Medulla oblongata (tissue), 1 donor: Measurements from ENCODE around the gene PYGO1.

Source experiments
- DNase-seq: peaks from one replicate; pipeline ENCODE4 v3.0.0-alpha.2; 2015; ENCODE audit errors: extremely low spot score

Gene PYGO1

DNA sequence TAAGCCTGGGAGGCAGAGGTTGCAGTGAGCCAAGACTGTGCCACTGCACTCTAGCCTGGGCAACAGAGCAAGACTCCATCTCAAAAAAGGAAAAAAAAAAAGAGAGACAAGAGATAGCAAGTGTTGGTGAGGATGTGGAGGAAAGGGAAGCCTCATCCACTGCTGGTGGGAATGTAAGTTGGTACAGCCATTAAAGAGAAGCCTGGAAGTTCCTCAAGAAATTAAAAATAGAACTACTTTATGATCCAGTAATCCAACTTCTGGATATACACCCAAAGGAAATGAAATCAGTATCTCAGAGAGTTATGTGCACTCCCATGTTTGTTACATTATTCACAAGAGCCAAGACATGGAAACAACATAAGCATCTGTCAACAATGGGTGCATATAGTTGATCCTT lies 14.9 kb downstream of the PYGO1 start:
- DNase-seq, result no peak

DNA sequence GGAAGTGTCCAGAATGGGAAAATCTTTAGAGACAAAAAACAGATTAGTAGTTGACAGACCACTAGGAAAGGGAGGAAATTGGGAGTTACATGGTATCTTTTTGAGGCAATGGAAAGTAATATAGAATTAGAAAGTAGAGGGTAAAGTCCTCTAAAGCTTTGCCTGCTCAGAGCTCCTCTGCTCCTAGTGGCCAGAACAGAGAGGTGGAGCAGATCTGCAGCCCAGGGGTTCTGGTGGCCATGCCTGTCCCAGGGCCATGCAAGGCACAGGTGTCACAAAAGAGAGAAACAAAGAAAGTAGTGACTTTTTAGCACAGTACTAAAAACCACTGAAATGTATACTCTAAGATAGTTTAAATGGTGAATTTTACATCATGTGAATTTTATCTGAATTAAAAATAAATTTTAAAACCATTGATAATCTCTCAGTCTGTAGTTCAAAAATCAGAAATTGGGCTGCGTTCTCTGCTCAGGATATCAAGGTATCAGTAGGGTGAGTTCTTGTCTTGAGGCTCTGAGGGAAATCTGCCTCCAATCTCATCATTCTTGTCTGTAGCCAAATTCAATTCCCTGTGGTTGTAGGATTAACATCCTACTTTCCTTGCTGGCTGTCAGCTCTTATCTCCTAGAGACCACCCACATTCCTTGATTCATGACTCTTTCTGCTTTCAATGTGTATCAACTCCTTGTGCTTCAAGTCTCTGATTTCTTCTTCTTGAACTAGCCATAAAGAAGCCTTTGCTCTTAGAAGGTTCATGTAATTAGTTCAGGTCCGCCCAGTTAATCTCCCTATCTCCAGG lies 23.6 kb downstream of the PYGO1 start:
- DNase-seq, result no peak

DNA sequence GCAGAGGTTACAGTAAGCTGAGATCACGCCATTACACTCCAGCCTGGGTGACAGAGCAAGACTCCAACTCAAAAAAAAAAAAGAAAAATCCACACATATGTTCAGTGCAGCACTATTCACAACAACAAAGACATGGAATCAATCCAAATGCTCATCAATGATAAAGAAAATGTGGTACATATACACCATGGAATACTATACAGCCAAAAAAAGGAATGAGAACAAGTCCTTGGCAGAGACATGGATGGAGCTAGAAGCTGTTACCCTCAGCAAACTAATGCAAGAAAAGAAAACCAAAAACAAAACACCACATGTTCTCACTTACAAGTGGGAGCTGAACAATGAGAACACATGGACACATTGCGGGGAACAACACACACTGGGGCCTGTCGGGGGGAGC lies 25.5 kb downstream of the PYGO1 start:
- no peak for DNase-seq

DNA sequence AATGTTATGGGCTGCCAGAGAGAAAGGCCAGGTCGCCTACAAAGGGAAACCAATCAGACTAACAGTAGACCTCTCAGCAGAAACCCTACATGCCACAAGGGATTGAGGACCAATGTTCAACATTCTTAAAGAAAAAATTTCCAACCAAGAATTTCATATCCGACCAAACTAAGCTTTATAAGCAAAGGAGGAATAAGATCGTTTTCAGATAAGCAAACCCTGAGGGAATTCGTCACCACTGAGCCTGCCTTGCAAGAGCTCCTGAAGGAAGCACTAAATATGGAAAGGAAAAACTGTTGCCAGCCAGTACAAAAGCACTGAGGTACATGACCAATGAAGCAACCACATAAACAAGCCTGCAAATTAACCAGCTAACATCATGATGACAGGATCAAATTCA lies 33.1 kb downstream of the PYGO1 start:
- no peak for DNase-seq

DNA sequence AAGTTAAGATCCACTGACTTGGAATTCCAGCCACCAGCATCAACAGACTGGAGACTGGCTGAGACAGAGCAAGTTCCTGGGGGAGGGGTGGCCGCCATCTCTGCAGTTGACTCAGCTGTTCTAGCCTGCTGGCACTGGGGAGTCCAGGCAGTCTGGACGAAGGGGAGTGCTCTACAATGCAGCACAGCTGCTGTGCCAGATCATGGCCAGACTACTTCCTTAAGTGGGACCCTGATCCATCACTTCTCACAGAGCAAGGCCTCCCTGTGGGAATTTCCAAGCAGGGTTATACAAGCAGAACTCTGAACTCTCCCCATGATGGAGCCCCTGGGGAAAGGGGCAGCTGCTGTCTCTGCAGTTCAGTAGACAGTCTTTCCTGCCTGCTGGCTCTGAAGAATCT lies 35.2 kb downstream of the PYGO1 start:
- no peak for DNase-seq

DNA sequence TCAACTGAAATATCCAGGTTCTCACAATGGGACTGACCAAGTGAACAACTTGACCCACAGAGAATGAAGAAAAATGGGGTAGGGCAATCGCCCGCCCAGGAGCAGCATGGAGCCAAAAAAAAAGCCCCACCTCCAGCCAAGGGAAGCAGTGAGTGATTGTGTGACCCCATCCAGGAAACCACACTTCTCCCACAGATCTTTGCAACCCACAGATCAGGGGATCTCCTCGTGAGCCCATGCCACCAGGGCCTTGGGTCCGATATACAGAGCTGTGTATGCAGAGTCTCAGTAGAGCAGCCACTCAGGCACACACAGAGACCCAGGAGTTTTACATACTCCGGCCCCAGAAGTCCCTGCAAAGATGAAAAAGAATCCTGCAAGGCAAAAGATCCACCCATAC lies 35.7 kb downstream of the PYGO1 start:
- DNase-seq, result no peak

DNA sequence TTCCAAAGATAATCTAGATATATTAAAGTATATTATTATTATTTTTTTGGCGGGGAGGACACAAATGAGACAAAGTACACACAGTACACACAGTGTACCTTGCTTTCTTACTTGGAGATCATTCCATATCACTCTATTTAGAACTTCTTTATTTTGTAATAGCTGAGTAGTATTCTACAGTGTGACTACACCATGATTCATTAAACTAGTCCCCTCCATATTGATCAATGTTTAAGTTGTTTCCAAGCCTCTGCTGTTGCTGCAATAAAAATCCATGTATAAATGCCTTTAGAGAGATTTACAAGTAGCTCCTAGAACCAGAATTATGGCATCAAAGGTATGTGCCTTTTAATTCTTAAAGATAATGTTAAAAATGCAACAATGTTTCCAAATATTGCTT lies 38.8 kb downstream of the PYGO1 start:
- no peak for DNase-seq

DNA sequence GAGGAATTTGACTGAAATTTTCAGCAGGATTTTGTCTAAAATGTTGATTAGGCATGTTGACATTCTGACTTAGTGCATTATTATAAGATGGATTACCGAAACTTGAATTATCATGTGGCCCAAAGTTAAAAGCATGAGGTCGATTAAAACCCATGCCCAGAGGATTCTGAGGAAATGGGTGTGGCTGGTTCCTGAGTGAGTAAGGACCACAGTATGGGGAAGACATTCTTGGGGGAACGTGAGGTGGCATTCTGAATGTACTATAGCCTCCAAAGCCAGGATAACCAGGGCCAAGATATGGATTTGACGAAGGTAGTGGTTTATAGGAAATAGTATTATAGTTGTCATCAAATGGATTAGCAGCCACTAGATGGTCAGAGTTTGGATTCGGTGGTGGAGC lies 41.4 kb downstream of the PYGO1 start:
- DNase-seq, result no peak

DNA sequence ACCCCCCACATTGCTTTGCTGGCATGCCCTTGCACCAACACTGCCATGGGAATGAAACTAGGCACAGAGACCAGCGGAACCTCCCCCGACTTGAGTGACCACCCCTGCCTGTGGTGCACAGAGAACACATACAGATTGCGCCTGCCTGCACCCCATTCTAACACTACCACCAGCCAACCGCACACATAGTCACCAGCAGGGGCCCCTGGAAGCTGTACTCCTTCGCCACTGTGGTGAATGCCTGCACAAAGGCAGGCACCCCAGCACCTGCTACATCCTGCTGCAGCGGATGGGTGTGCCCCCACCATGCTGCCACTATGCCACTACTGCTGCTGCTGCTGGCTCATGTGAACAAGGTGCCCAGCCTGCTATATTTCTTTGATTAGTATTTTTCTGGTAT lies 52.7 kb downstream of the PYGO1 start:
- DNase-seq, result no peak

DNA sequence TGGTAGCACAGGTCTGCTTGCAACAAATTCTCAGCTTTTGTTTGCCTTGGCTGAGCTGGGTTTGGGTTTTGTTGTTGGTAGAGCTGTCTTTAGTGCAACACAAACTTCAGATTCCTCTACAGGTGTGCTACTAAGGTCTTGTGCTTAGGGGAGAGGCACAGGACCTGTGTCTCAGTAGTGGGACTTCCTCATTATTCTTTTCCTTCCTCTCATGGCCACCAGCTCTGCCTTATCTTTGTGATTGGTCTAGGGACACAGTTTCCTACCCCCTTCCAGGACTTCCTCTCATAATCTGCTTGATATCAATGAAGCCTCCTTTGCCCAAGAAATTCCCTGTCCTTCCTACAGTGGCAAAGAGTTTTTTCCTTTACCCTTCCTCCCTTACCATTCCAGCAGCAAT lies 55.2 kb downstream of the PYGO1 start:
- DNase-seq, result no peak

DNA sequence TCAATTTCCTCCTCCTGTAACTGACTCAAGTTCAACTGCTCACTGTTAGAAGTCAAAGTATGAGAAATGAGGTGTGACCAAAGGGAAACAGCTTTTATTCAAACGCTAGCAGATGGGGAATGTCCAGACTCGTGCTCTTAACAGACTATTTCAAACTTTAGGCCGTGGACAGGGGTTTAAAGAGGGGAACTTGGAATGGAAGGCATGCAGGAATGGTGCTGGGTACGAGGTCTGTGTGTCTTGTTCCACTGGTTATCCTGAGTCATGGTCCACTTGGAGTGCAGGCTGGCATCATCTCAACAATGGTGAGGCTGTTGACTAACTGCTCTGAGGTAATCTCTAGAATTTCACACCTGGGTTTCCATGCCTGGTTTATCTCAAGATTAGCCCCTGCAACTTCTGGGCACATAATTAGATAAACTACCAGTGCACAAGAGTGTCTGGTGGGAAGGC lies 57.3 kb downstream of the PYGO1 start:
- no peak for DNase-seq

DNA sequence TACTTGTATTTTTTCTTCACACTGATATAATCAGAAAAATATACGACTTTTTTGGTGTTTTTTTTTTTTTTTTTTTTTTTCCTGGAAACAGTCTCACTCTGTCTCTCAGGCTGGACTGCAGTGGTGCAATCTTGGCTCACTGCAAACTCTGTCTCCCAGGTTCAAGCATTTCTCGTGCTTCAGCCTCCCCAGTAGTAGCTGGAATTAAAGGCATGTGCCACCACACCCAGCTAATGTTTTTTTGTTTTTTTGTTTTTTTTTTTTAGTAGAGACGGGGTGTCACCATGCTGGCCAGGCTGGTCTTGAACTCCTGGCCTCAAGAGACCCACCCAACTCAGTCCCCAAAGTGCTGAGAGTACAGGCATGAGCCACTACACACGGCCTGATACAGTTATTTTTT lies 59.3 kb downstream of the PYGO1 start:
- DNase-seq, result no peak

DNA sequence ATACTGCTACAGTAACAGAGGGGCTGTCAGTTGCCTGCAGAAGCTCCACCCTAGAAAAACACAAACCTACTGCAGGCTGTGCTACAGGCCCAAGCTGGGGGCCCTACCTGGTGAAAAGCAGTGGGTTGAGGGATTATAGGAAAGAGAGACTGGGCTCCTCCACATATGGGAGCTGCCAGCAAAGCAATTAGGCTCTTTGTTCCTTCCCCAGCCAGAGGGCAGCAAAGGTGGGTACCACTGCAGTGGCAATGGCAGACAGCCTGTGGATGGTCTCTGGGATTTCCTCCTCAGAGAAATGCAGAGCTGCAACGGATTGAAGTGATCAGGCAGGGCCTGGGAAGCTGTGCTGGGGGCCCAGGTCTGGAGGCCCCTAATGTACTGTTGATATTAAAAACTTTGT lies 61.0 kb downstream of the PYGO1 start:
- no peak for DNase-seq

DNA sequence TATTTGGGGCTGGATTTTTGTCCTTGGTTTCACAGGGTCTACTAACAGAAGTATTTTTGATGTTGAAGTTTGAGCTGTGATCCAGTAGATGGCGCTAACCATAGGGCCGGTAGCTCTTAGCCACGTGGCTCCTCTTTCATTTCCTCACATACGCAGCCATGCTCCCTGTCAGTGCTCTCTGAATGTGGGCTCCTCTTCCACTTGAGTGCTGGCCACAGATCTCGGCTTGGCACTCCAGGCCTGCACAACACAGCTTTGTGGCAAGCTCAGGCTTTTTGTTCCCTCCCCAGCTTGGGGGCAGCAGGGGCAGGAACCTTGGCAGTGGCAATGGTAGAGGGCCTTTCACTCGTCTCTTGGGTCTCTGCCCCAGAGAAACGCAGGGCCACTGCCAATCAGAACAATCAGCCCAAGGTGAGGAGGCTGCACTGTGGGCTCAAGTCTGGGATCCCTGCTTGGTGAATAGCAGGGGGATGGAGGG lies 61.5 kb downstream of the PYGO1 start:
- DNase-seq, result peak; percentile 52

DNA sequence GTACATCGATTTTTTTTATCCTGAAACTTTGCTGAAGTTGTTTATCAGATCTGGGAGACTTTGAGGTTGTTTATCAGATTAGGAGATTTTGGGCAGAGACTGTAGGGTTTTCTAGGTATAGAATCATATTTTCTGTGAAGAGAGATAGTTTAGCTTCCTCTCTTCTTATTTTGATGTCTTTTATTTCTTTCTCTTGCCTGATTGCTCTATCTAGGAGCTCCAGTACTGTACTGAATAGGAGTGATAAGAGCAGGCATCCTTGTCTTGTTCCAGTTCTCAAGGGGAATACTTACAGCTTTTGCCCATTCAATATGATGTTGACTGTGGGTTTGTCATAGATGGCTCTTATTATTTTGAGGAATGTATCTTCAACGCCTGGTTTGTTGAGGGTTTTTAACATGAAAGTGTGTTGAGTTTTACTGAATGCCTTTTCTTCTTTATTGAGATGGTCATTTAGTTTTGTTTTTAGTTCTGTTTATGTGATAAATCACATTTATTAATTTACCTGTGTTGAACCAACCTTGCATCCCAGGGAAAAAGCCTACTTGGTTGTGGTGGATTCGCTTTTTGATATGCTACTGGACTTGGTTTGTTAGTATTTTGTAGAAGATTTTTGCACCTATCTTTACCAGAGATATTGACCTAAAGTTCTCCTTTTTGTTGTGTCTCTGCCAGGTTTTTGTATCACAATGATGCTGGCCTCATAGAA lies 65.2 kb downstream of the PYGO1 start:
- DNase-seq, result no peak

DNA sequence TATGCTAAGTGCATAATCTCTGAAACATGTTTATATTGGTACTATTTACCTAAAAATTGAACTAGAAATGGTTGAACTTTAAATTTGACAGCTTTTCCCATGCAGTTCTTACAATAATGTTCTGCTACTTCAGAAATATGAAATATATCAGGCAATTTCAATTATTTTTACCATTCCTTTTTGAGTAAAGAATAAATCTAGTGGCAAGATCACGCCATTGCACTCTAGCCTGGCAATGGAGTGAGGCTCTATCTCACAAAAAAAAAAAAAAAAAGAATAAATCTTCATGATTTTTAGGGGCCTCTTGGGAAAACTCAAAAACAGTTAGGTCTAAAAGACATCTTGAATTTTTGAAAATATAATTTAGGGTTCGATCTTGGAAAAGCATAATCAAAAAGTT lies 69.5 kb downstream of the PYGO1 start:
- no peak for DNase-seq

DNA sequence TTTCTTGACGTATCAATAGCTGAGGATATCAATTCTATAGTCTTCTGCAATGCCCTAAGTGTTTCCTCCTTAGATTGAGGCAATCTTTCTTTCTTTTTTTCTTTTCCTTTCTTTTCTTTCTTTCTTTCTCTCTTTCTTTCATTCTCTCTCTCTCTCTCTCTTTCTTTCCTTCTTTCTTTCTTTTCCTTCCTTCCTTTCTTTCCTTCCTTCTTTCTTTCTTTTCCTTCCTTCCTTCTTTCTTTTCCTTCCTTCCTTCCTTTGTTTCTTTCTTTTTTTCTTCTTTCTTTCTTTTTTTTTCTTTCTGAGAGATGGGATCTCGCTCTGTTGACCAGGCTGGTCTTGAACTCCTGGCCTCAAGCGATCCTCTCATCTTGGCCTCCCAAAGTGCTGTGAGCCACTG lies 70.1 kb downstream of the PYGO1 start:
- no peak for DNase-seq

DNA sequence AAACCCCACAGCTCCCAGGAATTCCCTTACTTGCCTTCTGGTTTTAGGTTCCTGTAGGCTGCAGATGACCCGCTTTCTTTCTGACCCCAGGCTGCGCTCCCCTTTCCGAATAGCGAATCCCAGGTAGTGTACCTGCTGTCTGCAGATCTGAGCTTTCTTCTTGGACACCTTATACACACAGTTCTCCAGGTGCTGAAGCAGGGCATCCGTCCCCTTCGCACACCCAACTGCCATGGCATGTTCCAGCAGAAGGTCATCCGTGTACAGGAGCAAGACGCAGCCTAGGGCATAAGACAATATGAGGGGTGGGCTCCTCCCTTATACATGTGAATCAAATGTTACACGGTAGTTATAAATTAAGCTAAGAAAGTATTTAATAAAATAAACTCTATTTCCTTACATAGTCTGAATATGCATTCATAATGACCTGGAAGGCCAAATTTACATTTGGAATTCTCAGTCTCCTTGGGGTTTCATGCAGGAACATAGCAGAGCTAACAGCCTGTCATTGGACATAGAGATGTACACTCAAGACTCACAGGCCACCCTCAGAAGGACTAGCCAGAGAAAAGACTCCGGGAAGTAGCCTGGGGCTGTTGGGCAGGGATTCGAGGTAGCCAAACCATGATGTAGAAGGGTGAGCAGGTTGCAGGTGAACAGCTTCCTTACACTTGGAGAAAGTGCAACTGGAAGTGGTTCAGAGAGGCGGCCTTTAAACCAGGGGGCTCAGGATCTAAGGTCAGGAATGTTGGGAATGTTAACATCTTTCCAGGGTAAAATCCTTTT lies 72.0 kb downstream of the PYGO1 start:
- DNase-seq, result no peak

DNA sequence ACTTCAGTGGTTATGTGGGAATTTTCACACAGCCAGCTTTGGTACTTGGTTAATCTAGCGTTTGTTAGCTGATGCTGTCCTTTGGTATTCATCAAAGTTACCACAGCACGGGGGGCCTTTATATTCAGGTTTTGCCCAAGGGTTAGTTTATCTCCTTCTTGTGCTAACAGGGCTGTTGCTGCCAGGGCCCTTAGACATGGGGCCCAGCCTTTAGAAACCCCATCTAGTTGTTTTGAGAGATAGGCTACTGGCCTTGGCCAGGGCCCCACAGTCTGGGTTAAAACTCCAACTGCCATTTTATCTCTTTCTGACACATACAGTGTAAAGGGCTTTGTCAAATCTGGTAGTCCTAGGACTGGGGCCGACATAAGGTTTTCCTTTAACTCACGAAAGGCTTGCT lies 72.7 kb downstream of the PYGO1 start:
- DNase-seq, result no peak

DNA sequence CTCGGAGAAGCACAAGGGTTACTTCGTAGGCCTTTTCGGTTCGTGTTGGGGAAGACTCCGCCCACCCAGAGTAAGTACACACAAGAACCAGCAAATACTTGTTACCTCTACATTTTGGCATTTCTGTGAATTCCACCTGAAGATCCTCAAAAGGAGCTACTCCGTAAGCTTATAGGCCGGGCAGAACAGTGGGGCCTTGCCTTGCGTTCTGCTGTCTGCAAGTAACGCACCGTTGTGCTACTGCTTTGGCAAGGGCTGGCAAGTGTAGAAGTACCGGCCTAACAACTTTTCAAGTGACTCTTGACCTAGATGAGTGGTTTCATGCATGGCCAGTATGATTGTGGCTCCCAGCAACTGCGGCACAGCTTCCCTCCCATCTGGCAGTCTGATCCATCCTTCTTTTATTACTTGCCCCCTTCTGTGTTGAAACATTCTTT lies 73.7 kb downstream of the PYGO1 start:
- DNase-seq, result no peak

DNA sequence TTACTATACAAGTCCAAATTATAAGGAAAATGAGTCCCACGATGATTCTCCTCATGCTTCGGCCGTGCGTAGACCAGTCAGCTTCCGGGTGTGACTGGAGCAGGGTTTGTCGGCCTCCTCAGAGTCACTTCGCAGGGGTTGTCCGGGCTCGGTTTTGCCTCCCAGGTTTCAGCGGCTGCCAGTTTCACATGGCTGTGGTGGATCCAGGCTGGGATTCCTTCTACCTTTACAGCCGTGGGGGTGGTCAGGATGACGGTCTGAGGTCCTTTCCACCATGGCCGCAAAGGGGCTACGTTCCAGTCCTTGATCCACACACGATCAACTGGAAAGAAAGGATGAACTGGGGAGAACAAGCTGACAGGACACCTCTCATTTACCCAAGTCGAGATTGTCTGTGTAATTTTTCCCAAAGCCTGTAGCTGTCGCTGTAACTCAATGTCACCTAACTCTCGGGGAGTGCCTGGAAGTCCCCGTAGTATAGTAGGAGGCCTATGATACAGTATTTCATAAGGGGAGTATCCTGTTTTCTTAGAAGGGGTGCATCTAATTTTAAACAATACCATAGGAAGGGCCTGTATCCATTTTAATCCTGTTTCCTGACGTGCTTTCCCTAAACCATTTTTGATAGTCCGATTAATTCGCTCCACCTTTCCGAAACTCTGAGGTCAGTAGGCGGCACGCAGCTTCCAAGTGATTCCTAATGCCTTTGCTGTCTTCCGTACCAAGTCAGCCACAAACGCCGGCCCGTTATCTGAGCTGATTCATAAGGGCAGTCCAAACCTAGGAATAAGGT lies 74.3 kb downstream of the PYGO1 start:
- peak; percentile 44 for DNase-seq

DNA sequence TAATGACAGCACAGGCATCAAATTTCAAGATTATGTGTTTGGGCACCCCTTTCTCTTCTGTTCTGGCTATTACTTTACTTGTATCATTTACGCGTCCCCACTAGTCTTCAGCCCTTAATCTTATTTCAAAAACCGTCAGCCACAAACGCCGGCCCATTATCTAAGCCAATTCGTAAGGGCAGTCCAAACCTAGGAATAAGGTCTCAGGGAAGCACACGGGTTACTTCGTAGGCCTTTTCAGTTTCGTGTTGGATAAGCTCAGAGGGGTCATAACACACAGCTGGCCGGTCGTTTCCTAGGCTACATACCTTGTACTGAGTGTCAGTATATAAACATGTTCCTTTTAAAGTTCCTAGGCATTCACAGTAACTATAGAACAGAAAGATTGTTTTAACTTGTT lies 75.0 kb downstream of the PYGO1 start:
- DNase-seq, result no peak
